BLaER1 treated with 17β-estradiol and CSF1 and Interleukin-3, amounts not matched to agents 10 nM and 100 nM (cell line): Measurements from ENCODE around the gene ZNF862.

Source experiments
- H3K27ac ChIP-seq, 11 experiments: shearing (Covaris generic); formaldehyde crosslinking; 2 replicates each; pipeline ENCODE4 v1.8.1; 2022
- H3K27me3 ChIP-seq, 11 experiments: shearing (Covaris generic); formaldehyde crosslinking; 2 replicates each; pipeline ENCODE4 v1.8.1; 2022
- H3K36me3 ChIP-seq, 11 experiments: shearing (Covaris generic); formaldehyde crosslinking; 2 replicates each; pipeline ENCODE4 v1.8.1; 2022
- H3K4me1 ChIP-seq, 10 experiments: shearing (Covaris generic); formaldehyde crosslinking; 2 replicates each; pipeline ENCODE4 v1.8.1; 2022
- H3K4me2 ChIP-seq, 11 experiments: shearing (Covaris generic); formaldehyde crosslinking; 2 replicates each; pipeline ENCODE4 v1.8.1; 2022
- H3K4me3 ChIP-seq, 10 experiments: shearing (Covaris generic); formaldehyde crosslinking; 2 replicates each; pipeline ENCODE4 v1.8.1; 2022
- H3K9ac ChIP-seq, 11 experiments: shearing (Covaris generic); formaldehyde crosslinking; 2 replicates each; pipeline ENCODE4 v1.8.1; 2022
- H3K9me3 ChIP-seq, 11 experiments: shearing (Covaris generic); formaldehyde crosslinking; replicated peaks in 1 of 11; 2 replicates each; pipeline ENCODE4 v1.8.1; 2022
- H4K20me1 ChIP-seq, 11 experiments: shearing (Covaris generic); formaldehyde crosslinking; 2 replicates each; pipeline ENCODE4 v1.8.1; 2022
- Cebpa-rat ChIP-seq, 11 experiments: shearing (Covaris generic); IDR thresholded peaks; 2 replicates each; pipeline ENCODE4 v1.8.1; 2022

Gene ZNF862

DNA sequence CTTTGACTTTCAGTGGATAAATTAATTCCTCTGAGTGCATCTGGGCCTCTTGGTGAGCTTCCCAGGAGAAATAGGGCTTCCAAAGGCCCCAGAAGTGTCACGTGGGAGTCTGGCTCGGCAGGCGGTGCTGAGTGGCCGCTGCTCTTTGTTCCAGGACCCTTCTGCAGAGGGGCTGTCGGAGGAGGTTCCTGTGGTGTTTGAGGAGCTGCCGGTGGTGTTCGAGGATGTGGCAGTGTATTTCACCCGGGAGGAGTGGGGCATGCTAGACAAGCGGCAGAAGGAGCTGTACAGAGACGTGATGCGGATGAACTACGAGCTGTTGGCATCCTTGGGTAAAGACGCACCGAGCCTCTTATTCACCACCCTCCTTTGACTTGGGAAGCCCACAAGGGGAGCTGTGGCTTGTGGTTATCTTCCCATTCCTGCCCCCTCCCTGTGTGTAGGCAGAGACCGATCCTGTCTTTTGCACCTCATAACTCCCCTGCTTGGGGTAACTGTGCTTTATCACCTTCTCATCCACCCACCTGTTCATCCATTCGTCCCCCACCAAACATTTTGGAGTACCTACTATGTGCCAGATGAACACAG, 11.9 kb downstream of the ZNF862 start:
- Histone ChIP-seq H3K9ac (peak overlapping the region in 3 of 11 experiments; percentile 7 to 24 (median 10); a peak in 2 of 22 replicates), H3K27ac (no peak overlapping the region), H3K4me3 (no peak overlapping the region), H4K20me1 (peaks cover 0 to 7% (median 0%) of the 10 kb centered on the region in 11 experiments; a peak in 6 of 22 replicates), H3K9me3 (no peaks in the 10 kb centered on the region), H3K4me1 (peaks cover 52 to 73% (median 68%) of the 10 kb centered on the region in 10 experiments), H3K36me3 (peaks cover 0 to 24% (median 6%) of the 10 kb centered on the region in 11 experiments; a peak in 10 of 22 replicates), H3K27me3 (peaks cover 0 to 8% (median 3%) of the 10 kb centered on the region in 11 experiments; a peak in 5 of 22 replicates), H3K4me2 (peak overlapping the region; percentile 26 to 97 (median 70); a peak in 21 of 22 replicates)
- no peak for TF ChIP-seq Cebpa-rat (IDR thresholded peaks at IDR 0.05)

DNA sequence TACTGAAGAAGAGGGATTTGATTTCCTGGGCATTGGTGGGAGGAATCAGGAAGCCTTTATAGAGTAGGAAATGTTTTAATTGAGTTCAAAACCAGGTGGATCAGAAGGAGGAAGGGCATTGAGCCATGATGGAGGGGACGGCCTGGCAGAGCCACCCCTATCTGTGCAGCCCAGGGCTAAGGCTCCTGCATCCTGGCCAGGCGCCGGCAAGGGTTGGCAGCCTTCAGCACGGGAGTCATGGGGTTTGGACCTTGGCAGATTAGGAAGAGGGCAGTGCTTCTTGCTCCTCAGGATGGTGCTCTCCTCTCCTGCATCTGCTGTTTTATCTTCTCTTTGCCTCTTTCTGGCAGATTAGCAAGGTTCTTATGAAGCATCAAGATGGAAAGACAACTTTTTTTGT, 12.5 kb downstream of the ZNF862 start:
- Histone ChIP-seq H3K27me3 (peaks cover 0 to 8% (median 3%) of the 10 kb centered on the region in 11 experiments; a peak in 5 of 22 replicates), H3K36me3 (peaks cover 0 to 24% (median 6%) of the 10 kb centered on the region in 11 experiments; a peak in 10 of 22 replicates), H3K27ac (no peak overlapping the region), H3K9me3 (no peaks in the 10 kb centered on the region), H3K4me1 (peaks cover 52 to 73% (median 68%) of the 10 kb centered on the region in 10 experiments), H3K4me2 (peak overlapping the region in 9 of 11 experiments; percentile 66 to 97 (median 75); a peak in 17 of 22 replicates), H4K20me1 (peaks cover 0 to 7% (median 0%) of the 10 kb centered on the region in 11 experiments; a peak in 6 of 22 replicates), H3K4me3 (no peak overlapping the region), H3K9ac (no peak overlapping the region)
- TF ChIP-seq Cebpa-rat (IDR thresholded peaks at IDR 0.05) = no peak

DNA sequence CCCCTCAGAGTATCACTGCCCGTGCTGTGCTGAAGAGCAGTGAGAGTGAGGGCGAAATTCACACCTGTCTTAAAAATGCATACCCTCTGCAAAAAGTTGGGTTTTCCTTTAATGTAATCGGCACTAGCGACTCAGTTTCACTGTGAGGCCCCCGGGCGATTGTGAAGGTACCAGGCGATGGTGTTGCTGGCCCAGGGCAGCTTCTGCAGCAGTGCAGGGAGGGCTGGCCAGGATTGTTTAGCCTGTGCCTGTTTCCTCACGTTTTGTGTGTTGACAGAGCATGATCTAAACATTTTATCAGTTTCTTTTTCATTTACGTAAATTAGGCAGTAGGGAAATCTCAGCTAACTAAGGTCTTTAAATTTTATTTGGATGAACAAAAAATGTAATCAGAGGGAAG, 13.3 kb downstream of the ZNF862 start:
- Histone ChIP-seq H3K4me3 (no peak overlapping the region), H3K27me3 (peaks cover 0 to 8% (median 3%) of the 10 kb centered on the region in 11 experiments; a peak in 5 of 22 replicates), H3K27ac (no peak overlapping the region), H3K36me3 (peaks cover 0 to 24% (median 6%) of the 10 kb centered on the region in 11 experiments; a peak in 10 of 22 replicates), H4K20me1 (peaks cover 0 to 7% (median 0%) of the 10 kb centered on the region in 11 experiments; a peak in 4 of 22 replicates), H3K9ac (no peak overlapping the region), H3K9me3 (no peaks in the 10 kb centered on the region), H3K4me1 (peaks cover 52 to 73% (median 68%) of the 10 kb centered on the region in 10 experiments), H3K4me2 (peak overlapping the region in 3 of 11 experiments; percentile 68 to 81 (median 75); a peak in 2 of 22 replicates)
- no peak for TF ChIP-seq Cebpa-rat (IDR thresholded peaks at IDR 0.05)

DNA sequence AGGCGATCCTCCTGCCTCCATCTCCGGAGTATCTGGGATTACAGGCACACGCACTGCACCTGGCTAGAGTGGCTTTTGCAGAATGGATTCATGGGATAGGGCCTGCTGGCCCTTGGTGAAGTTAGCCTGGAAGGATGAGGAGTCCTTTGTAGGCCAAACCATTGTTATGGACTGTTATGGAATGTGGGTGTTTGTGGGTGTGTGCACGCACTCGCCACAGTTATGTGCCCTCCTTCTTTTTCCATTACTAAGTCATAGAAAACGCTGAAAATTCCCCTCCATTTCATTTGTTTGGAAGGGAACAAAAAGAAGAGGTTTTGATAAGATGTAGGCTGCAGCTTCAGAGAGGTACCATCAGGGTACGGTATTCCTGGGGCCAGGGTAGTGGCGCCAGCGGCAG, 15.0 kb downstream of the ZNF862 start:
- H3K27me3 ChIP-seq = peaks cover 0 to 8% (median 3%) of the 10 kb centered on the region in 11 experiments; a peak in 5 of 22 replicates
- H3K4me2 ChIP-seq = no peak overlapping the region
- H3K9me3 ChIP-seq = no peaks in the 10 kb centered on the region
- peaks cover 40 to 71% (median 67%) of the 10 kb centered on the region in 10 experiments for H3K4me1 ChIP-seq
- no peak for TF ChIP-seq Cebpa-rat (IDR thresholded peaks at IDR 0.05)
- no peak overlapping the region for H3K9ac ChIP-seq
- H3K4me3 ChIP-seq = no peak overlapping the region
- H3K36me3 ChIP-seq = peaks cover 0 to 19% (median 6%) of the 10 kb centered on the region in 11 experiments; a peak in 10 of 22 replicates
- no peak overlapping the region for H3K27ac ChIP-seq
- H4K20me1 ChIP-seq = peaks cover 0 to 7% (median 0%) of the 10 kb centered on the region in 11 experiments; a peak in 3 of 22 replicates

DNA sequence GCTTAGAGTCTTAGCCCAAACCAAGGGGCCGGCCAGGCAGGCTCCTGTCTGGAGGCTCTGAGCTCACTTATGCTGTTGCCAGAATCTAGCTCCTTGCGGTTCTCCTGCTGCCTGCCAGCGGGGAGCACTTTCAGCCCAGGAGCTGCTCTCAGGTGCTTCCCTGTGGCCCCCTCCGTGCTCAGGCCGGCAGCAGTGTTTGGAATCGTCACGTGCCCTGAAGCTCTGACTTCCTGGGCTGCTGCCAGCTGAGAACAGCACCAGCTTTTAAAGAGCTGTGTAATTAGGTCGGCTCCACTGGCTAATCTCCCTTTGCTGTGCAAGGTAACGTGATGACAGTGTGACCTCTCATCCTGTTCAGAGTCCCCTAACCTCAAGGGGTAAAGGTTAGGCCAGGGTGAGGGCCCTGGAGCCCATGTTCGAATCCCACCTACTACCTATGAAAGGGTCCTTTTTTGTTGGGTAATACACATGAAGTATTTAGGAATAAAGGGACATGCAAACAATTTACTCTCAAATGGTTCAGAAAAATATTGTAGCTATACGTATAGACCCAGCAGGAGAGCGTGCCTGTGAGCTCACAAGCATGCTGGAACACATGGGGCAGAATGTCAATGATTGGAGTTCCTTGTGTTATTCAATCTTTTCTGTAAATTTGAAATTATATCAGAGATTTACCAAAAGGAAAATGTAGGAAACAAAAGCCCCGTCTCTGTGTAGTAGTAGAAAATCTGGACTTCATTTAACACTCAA, 16.6 kb downstream of the ZNF862 start:
- TF ChIP-seq Cebpa-rat (IDR thresholded peaks at IDR 0.05) = no peak
- peaks cover 0 to 17% (median 6%) of the 10 kb centered on the region in 11 experiments; a peak in 12 of 22 replicates for H3K36me3 ChIP-seq
- H3K4me2 ChIP-seq = peak overlapping the region; percentile 49 to 78 (median 66)
- H3K4me1 ChIP-seq = peaks cover 35 to 57% (median 53%) of the 10 kb centered on the region in 10 experiments
- no peaks in the 10 kb centered on the region for H3K9me3 ChIP-seq
- H4K20me1 ChIP-seq = peaks cover 0 to 7% (median 0%) of the 10 kb centered on the region in 11 experiments; a peak in 3 of 22 replicates
- peak overlapping the region in 4 of 11 experiments; percentile 9 to 38 (median 33); a peak in 4 of 22 replicates for H3K9ac ChIP-seq
- H3K4me3 ChIP-seq = no peak overlapping the region
- H3K27me3 ChIP-seq = peaks cover 0 to 6% (median 3%) of the 10 kb centered on the region in 11 experiments; a peak in 5 of 22 replicates
- no peak overlapping the region; a peak in 1 of 22 replicates for H3K27ac ChIP-seq

DNA sequence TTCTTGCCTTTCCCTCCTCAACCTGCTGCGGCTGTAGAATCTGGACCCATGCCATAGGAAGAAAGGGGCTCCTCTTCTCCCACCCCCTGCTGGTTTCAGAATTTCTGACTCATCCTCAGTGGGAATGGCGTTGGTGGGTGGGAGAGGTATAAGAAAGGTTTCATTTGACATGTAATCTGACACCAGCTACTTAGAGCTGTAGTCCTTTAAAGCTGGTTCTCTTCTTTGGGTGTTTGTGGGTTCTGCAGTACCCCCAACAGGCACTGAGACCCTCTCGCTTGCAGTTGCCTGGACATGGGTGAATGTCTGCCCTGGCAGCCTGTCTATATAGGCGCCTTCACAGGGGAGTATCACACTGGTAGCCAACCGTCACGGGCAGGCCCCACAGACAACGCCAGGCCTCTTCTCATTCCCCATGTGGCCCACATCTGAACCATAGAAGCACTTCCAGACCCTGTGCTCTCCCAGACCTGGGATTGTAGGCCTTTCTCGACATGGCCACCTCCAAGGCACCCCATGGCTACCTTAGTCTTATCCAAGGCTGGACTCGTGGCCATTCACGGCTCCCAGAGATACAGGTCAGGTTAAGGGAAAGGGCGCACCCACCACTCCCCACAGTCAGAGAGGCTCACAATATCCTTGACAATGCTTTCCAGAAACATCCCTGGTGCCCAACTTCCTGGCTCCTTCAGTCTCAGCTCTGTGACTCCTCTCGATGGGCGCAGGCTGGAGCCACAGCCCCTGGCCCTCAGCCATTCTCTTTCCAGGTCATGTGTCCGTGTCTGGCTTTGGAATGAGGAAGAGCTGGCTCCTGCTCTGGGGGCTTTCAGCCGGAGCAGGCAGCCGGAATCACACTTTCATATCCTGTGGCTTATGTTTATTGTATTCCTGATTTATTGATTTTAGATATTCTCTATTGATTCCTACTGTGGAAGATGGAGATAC, 17.5 kb downstream of the ZNF862 start:
- no peaks in the 10 kb centered on the region for H3K9me3 ChIP-seq
- H3K27ac ChIP-seq = peak overlapping the region in 4 of 11 experiments; percentile 11 to 48 (median 13); a peak in 4 of 22 replicates
- H3K4me1 ChIP-seq = peaks cover 29 to 49% (median 45%) of the 10 kb centered on the region in 10 experiments
- no peak for TF ChIP-seq Cebpa-rat (IDR thresholded peaks at IDR 0.05)
- peaks cover 0 to 3% (median 0%) of the 10 kb centered on the region in 11 experiments; a peak in 1 of 22 replicates for H3K27me3 ChIP-seq
- no peak overlapping the region for H3K4me3 ChIP-seq
- H4K20me1 ChIP-seq = peaks cover 0 to 3% (median 0%) of the 10 kb centered on the region in 11 experiments; a peak in 2 of 22 replicates
- peaks cover 4 to 25% (median 13%) of the 10 kb centered on the region in 11 experiments; a peak in 17 of 22 replicates for H3K36me3 ChIP-seq
- H3K9ac ChIP-seq = peak overlapping the region in 1 of 11 experiments; percentile 18; a peak in 2 of 22 replicates
- peak overlapping the region; percentile 23 to 78 (median 66); a peak in 21 of 22 replicates for H3K4me2 ChIP-seq

DNA sequence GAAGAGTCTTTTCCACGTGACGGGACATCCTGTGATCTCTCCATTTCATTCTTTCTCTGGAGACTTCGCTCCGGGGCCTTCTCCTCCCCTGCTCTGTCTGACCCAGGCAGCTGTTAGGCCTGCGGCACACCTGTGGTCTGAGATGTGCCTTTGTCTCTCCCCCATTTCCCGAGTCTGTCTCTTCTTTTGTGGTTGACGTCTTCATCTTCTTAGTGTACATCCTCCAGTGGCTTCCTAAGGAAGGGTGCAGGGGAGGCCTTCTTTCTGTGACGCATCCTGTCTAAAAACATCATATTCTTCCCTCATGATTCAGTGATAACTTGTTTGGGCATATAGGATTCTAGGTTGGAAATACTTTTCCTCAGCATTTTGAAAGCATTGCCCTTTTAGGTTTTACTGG, 18.4 kb downstream of the ZNF862 start:
- Histone ChIP-seq H3K4me2 (peak overlapping the region; percentile 51 to 78 (median 66); a peak in 20 of 22 replicates), H3K9me3 (no peaks in the 10 kb centered on the region; a peak in 1 of 22 replicates), H3K36me3 (peaks cover 8 to 35% (median 23%) of the 10 kb centered on the region in 11 experiments; a peak in 19 of 22 replicates), H3K4me3 (no peak overlapping the region), H3K9ac (0 out of 22 replicates have a peak overlapping the region, but pooled peaks of 2 of the 11 experiments have one; percentile 6 to 11), H3K4me1 (peaks cover 29 to 46% (median 41%) of the 10 kb centered on the region in 10 experiments), H3K27ac (peak overlapping the region in 6 of 11 experiments; percentile 11 to 48 (median 13); a peak in 5 of 22 replicates), H4K20me1 (no peaks in the 10 kb centered on the region), H3K27me3 (no peaks in the 10 kb centered on the region)
- TF ChIP-seq Cebpa-rat (IDR thresholded peaks at IDR 0.05) = no peak
